GM21526 (cell line): ENCODE results near the gene COMMD1.
"Not testable (repeated sequence)": the region's sequence is repeated elsewhere in the genome, so short reads cannot be mapped to it uniquely, and the experiment has no call there.

Experiments
- ATAC-seq: cut with Tn5 transposase; IDR thresholded peaks from one replicate; pipeline ENCODE4 v1.9.1; 2021; ENCODE audit warnings: moderate library complexity; ENCODE audit not compliant: unreplicated experiment, low FRiP score

COMMD1 gene

GRCh38 chr2:61961231-61961901, 55.9 kb downstream of the COMMD1 start:
- no peak for ATAC-seq

GRCh38 chr2:61962095-61962984, 56.9 kb downstream of the COMMD1 start:
- no peak for ATAC-seq

GRCh38 chr2:61966087-61966727, 60.7 kb downstream of the COMMD1 start:
- no peak for ATAC-seq

- ATAC-seq, result no peak
Measured at GRCh38 chr2:61967262-61967661, 61.8 kb downstream of the COMMD1 start.

- no peak for ATAC-seq
Measured at GRCh38 chr2:61969376-61969775, 63.9 kb downstream of the COMMD1 start.

GRCh38 chr2:61970807-61971556, 65.5 kb downstream of the COMMD1 start:
- ATAC-seq, result no peak

- ATAC-seq, result no peak
Measured at GRCh38 chr2:61978522-61978921, 73.0 kb downstream of the COMMD1 start.

GRCh38 chr2:61980758-61981157, 75.3 kb downstream of the COMMD1 start:
- ATAC-seq, result no peak

- ATAC-seq, result no peak
Measured at GRCh38 chr2:61984682-61985081, 79.2 kb downstream of the COMMD1 start.

- no peak for ATAC-seq
Measured at GRCh38 chr2:61988462-61989366, 83.2 kb downstream of the COMMD1 start.

GRCh38 chr2:61993422-61994024, 88.0 kb downstream of the COMMD1 start:
- no peak for ATAC-seq

GRCh38 chr2:61994531-61994930, 89.1 kb downstream of the COMMD1 start:
- no peak for ATAC-seq

- no peak for ATAC-seq
Measured at GRCh38 chr2:61995065-61995464, 89.6 kb downstream of the COMMD1 start.

- peak; percentile 71 for ATAC-seq
Measured at GRCh38 chr2:61995515-61995914, 90.0 kb downstream of the COMMD1 start.

- ATAC-seq, result no peak
Measured at GRCh38 chr2:61998426-61998825, 93.0 kb downstream of the COMMD1 start.

GRCh38 chr2:62000538-62000937, 95.1 kb downstream of the COMMD1 start:
- no peak for ATAC-seq

GRCh38 chr2:62001431-62001830, 96.0 kb downstream of the COMMD1 start:
- no peak for ATAC-seq

- not testable (repeated sequence) for ATAC-seq
Measured at GRCh38 chr2:62004428-62004827, 99.0 kb downstream of the COMMD1 start.

- ATAC-seq, result no peak
Measured at GRCh38 chr2:62007555-62007954, 102.1 kb downstream of the COMMD1 start.
